HG03159 (cell line): ENCODE data around the gene SLC34A3.

Experiments used
- ATAC-seq: cut with Tn5 transposase; IDR thresholded peaks from one replicate; pipeline ENCODE4 v1.9.1; 2021; ENCODE audit warnings: mild to moderate bottlenecking, moderate library complexity; ENCODE audit not compliant: unreplicated experiment

SLC34A3 gene

DNA sequence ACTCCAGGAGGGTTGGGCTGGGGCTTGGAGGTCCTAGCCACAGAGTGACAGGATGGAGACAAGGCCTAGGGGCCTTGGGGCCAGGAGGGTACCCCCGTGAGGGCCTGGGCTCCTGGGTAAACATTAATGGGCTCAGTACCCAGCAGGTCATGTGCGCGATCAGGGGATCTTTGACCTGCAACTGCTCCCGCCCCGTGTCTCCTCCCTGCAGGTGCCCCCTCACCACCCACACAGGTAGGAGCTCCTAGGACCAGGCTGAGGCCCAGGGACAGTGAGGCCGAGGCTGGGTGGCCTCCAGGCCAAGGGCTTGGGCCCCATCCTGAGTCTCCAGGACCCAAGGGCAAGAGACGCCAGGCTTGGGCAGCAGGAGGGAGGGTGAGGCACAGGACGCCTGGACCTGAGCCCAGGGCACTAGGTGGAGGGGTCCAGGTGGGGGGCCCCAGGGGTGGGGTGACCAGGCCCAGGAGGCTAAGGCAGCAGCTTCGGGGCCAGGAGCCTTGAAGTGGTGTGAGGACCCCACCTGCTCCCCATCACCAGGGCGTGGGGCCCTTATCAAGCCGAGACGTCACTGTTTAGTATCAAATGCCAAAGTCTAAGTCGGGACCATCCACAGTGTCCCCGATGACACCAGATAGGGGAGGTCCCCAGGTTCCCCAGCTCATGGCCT, at the start of gene SLC34A3:
SLC34A3 (plus strand) TSS at position 197 of the 667 bp plus-strand sequence. CDS start 802 bp downstream, outside the sequence.
- no peak for ATAC-seq

DNA sequence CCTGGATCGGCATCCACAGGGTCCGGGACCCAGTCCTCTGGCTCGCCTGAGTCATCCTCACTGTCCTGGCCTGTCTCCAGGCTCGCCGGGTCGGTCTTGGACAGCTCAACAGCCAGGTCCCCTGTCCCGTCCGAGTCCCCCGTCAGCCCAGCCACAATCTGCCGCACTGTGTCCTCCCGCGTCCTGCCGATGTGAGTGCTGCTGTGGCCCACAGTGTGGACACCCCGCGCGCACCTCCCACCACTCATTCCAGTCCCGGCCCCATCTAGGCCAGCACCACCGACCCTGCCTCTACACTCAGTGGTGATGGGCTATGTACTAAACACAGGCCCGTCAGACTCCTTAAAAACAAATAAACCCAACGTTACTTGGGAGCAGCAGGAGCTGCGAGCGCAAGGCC, 49.0 kb upstream of the SLC34A3 start:
- ATAC-seq: no peak

DNA sequence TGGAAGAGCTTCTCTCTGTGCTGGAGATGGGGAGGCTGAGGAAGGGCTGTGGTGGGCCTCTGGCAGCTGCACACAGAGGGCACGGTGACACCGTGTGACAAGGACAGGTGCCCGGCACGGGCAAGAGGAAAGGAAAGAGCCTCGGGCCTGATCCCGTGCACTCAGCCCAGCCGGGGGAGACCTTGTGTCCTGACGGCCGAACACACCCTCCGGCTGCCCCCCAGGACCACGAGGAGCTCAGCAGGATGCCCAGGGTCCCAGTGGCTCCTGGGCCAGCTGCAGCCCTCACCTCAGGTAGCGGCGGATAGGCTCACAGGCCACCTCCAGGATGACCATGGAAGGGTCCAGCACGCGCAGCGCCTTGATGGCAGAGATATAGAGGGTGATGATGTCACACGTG, 47.9 kb upstream of the SLC34A3 start:
- ATAC-seq: no peak

DNA sequence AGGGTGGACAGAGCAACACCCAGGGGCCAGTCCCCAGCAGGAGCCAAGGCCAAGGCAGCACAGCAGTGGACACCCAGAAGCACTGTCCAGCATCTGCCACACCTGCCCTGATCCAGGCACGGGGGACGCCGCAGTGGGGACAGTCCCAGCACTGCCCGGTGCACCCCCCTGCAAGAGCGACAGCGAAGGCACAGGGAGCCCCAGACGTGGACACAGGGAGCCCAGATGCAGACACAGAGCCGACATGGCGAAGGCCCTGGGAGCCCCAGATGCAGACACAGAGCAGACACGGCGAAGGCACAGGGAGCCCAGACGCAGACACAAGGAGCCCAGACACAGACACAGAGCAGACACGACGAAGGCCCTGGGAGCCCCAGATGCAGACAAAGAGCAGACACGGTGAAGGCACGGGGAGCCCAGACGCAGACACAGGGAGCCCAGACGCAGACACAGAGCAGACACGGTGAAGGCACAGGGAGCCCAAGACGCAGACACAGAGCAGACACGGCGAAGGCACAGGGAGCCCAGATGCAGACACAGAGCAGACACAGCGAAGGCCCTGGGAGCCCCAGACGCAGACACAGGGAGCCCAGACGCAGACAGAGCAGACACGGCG, 46.6 kb upstream of the SLC34A3 start:
- no peak for ATAC-seq

DNA sequence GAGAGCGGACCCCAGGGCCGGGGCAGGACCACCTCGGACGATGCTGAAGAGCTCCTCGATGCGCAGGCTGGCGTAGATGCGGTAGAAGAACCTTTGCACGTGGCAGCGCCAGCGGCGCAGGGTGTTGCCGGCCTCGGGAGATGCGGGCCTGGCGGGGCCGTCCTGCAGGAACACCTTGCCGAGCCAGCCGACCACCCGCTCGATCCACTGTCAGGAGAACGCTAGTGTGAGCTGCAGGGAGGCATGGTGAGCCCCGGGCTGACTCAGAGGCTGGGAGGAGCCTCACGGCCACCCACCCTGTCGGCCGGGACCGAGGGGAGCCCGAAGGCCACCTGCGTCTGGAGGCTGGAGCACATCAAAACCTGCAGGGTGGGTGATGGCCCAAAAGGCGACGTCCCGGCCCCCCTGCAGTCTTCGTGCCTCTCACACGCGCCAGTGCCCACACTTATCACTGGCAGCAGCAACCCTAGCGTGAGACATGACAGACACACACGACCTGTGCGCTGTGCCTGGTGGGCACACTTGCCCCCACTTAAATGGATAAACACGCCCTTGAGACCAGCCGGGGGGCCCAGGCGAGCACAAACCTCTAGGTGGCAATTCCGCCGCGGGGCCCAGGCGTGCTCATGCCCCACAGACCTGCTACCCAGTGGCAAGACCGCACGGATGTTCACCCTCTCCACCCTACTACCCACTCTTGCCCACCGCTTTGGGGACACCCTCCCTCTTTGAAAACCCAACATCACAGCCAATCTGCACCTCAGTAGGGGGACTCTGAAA, 45.6 kb upstream of the SLC34A3 start:
- no peak for ATAC-seq

DNA sequence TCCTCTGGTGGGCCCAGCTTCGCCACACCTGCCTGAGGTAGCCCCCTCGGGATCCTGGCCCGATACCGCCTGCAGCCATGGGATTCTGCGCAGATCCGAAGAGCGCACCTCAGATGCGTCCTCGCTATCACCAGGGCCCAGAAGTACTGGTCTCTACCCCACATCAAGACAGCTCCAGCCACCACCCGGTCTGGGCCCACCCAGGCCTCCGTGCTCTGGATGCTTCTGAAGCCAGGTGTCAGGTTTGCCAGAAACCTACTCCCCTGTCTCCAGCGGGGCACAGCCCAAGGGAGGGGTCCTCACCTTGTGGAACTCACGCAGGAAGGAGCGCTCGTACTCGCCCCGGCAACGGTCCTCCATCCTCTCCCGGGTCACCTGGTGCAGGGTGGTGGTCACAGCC, 44.8 kb upstream of the SLC34A3 start:
- no peak for ATAC-seq

DNA sequence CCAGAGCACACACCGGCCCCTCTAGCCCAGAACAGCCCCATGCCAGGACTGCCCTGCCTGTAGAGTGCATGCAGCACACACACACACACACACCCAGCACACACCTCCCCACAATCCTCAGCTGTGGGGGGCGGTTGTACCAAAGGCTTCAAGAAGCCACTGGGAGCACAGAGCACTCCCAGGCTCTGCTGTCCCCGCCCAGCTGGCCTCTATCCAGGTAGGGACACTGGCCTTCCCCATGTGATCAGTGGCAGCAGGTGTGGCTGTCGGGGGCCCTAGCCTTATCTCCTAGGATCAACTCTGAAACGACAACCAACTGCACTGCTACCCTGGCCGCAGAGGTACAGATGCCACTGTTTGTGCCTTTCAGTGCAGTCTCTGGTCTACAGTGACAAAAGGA, 44.3 kb upstream of the SLC34A3 start:
- no peak for ATAC-seq

DNA sequence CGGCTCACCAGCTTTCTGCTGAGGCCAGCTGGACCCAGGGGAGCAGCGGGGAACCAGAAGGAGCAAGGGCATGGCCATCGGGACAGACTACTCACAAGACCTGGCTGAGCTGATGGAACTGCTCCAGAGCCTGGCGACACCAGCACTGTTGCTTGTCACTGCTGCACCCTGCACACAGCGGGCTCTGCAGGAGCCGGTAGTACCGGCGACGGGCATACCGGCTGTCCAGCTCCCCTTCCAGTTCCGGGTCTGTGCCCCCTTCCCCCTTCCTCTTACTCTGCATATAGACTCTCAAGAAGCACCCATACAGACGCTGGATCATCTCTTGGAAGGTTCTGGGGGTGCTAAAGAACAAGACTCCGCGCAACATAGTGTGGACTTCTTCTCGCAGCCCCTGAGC, 43.3 kb upstream of the SLC34A3 start:
- ATAC-seq: no peak

DNA sequence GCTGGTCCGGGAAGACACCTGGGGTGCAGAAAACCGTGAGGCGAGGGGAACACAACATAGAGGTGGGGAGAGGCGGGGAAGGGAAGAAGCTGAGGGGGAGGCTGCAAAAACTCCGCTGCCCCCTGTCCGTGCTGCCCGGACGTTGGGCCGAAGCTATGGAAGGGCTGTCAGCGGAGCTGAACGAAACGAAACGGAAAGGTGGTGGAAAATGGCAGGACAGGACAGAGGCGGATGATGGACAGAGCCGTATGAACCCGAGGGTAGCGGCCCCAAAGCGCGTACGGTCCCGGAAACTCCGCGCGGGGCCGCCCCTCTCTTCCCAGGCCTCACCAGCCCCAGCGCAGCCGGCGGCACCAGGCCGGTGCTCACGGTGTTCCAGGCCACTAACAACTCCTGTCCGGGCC, 42.6 kb upstream of the SLC34A3 start:
- no peak for ATAC-seq

DNA sequence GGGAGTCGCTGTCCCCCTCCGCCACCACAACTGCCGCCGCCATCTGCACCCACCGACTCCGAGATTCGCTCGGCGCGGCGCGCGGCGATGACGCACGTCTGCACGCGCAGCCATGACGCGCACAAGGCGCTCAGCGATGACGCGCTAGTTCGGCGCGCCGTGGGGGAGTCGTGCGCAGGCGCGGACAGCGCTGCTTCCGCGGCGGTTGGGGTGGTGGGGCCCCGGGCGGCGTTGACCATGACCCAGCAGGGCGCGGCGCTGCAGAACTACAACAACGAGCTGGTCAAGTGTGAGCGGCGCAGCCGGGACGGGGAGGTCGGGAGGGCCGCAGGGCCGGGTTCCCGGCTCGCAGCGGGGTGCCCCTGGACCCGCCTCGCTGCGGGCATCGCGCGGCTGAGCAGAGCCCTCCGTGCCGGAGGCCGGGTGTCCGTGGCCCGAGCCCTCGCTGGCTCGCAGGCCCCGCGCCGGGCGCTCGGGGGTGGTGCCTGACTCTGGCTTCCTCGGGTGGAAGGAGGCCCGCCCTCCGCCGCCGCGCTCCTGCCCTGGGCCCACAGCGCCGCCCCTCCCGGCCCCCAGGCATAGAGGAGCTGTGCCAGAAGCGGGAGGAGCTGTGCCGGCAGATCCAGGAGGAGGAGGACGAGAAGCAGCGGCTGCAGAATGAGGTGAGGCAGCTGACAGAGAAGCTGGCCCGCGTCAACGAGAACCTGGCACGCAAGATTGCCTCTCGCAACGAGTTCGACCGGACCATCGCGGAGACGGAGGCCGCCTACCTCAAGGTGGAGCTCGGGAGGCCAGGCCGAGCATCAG, 42.0 kb upstream of the SLC34A3 start, which contains the start of the genes ANAPC2 and SSNA1:
ANAPC2 (minus strand) TSS at position 71 of the 807 bp plus-strand sequence; CDS start at position 43, 28 bp downstream.
SSNA1 (plus strand) TSS at position 187 of the 807 bp plus-strand sequence; CDS start at position 238, 51 bp downstream.
- ATAC-seq: peak; percentile 74

DNA sequence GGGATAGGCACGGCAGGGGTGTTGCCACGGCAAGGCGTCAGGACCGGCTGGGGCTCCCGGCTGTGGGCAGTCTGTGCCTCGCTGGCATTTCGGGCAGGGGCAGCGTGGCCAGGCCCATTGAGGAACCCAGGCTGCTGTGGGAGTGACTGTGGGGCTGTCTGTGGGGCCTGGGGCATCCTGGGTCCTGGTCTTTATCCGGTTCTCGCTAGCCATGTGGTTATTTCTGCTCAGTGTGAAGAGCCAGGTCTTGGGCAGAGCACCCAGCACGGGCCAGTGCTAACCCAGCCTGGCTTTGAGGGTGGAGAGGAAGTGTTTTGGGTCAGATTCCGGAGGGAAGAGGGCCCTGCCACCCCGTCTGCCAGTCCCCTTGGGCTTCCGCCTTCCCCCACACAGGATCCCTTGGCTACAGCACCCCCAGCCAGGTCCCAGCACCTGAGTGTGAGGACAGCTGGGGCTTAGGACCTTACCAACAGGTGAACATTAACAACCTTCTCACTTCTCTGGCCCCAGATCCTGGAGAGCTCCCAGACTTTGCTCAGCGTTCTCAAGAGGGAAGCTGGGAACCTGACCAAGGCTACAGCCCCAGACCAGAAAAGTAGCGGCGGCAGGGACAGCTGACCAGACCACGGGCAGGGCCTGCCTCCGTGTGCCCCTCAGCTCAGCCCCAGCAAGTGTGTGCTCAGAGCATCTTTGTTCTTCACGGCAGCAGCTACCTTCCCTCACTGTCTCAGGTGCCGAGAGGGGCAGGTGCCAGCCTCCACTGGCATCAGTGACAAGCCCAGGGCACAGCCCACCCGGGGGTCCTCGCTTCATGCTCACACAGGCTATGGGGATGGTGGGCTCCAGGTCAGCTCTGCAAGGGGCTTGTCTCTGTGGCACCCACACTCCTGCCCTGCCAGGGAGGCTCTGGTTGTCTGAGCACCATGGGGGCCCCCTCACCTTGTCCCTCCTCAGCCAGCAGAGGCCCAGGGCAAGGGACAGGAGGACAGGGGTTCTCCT, 41.1 kb upstream of the SLC34A3 start:
- peak; percentile 2 for ATAC-seq

DNA sequence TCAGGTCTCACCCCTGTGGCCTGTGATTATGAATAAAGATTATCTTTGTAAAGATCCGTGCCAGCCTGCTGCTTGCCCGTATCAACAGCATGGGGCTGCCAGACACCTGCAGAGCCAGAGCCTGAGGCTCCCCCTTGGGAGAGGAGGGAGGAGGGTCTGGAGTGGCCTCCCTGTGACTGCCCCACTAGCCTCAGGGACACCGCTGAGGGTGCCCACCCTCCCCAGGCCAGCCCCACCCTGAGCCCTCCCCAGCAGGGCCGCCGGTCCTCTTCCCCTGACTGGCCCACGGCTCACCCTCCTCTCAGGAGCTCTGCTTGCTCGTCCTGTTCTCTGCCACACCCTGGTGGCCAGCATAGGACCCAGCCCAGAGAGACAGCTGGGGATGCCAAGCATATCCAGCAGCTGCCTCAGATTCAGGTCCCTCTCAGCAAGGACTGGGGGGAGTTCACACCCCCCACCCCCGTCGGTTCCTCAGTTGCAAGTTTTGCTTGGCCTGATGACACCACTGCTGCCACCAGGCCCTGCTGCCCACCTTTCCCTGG, 40.3 kb upstream of the SLC34A3 start:
- no peak for ATAC-seq

DNA sequence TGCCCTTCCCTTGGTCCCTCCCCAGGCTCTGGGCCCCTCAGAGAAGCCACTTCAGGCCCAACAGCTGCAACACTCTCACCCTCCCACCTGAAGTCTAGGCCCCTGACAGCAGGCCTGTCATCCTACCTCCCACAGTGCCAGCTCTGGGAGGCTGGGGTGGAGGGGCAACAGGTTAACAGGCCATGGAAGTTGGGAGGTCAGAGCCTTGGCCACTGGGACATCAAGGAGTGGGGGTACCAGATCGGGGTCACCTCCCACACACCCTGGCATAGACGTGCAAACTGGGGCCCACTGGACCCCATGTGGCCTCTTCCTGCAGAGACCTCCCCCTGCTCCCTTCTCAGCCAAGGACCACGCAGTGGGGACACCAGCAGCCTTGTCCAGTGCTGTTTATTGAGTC, 39.5 kb upstream of the SLC34A3 start:
- ATAC-seq: no peak

DNA sequence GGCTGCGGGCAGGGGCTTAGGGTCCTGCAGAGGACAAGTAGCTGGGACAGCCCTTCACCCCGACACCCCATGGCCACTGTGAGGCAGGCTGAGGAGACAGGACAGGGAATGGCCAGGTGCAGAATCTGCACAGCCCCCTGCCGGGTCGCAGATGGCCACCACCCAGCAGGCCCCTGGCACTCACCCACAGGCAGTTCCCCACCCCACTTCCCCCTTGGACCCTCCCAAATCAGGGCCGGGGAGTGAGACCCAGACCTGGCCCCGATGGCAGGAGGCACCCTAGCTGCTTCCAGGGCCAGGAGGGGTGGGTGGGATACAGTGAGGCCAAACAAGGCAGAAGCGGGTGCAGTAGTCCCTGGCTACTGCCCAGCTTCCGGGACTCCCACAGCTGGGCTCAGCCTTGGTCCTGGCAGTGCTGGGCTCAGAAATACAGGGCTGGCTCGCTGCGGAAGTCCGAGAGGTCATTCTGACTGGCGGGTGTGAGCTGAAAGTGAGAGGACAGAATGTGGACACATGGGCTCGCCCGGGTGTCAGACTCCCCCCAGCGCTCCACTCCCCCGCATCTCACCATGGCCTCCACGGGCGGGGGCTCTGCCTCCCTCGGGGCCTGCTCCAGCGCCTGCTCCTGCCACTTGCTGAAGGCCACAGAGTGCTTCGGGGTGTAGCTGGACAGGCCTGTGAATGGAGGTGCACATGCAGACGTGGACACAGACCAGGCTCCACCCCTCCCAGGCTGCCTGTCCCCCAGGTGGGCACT, 38.8 kb upstream of the SLC34A3 start:
- ATAC-seq: no peak

DNA sequence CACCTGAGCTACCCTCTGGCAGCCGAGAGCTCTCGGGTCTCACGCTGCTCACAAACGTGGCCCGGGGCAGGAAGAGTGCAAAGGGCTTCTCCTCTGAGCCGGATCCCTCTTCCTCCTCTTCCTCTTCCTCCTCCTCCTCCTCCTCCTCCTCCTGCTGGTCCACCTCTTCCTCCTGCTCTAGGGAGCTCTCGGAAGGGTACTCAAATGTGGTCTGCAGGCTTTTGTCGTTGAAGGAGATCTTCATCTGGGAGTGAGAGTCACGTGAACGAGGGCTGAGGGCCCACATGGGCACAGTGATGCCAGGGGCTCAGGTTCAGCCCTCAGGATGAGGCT, 38.3 kb upstream of the SLC34A3 start:
- ATAC-seq: no peak

DNA sequence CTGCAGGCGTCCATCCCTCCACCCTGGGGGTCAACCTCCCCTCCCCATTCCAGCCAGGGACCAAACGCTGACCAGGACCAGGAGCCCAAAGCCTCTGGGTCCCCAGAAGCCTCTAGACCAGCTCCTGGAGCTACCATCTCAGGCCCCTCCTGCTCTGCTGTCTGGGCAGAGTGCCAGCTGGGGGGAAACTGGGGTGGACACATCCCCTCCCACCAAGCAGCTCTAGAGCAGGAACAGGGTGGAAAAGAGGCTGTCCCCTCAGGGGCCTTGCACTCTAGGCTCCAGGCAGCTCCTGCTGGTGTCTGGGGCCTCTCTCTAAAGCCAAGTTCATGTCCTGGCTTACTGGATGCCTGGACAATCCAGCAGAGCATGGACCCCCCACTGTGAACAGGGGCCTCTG, 37.8 kb upstream of the SLC34A3 start:
- ATAC-seq: no peak

DNA sequence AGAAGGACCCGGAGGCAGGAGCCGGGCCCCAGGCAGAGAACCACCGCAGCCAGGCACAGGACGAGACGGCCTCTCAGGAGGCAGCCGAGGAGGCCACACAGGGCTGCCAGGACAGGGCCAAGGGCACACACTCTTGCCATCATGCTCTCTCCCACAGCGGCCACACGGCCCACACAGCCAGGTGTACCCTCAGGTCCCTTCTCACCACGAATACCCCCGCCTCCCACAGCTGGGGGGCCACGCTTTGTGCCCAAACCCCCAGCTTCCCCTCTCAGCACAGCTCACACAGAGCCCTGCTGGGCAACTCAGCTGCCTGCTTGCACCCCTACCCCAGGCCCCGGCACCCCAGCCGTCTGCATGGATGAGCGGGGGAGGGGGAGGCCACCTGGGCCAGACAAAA, 36.9 kb upstream of the SLC34A3 start:
- no peak for ATAC-seq

DNA sequence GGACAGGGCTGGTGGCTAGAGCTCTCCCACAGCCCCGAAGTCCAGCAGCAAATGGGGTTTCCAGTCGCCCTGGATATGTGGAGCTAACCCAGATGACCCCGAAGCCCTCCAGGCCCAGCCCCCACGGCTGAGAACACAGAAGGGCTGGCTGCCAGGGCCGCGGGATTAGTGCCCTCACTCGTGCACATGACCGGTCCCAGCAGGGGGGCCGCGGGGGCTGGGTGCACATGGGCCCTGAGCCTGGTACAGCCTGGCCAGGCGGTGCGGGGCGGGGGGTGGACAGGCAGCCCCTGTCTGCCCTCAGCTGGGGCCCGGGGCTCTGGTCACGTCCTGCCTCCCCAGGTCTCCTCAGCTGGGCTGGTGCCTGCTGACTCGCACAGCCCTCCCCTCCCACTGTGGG, 36.3 kb upstream of the SLC34A3 start:
- ATAC-seq: no peak

DNA sequence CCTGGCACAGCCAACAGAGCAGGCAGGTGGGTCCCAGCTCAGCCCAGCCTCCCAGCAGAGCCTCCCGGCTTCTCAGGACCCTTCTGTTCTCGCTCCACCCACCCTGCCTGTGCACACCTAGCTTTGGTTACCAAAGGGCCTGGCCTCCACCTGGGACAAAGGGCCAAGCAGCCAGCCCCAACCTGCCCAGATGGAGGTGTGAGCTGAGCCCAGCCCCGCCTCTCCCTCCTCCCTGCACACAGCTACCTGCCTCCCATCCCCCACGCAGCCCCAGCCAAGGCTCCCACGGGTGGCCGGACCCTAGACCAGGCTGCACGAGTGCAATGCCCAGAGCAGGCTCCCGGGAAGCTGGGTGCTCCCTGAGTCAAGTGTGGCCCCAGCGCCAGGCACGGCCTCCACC, 35.8 kb upstream of the SLC34A3 start:
- ATAC-seq: no peak
